Liver (tissue), 9 donors: Measurements from ENCODE around the gene NODAL. TPM values are rescaled to one million over a fixed set of nuclear protein-coding genes. Genes with fewer than 3 reads are reported as not detected.

Experiments
- DNase-seq: peaks from one replicate; pipeline ENCODE4 v3.0.0-alpha.2; 2017; ENCODE audit warnings: low spot score
- H3K27ac ChIP-seq, 2 donors: one replicate each; pipeline ENCODE4 v1.7.0; 2013; ENCODE audit warnings: inconsistent platforms in 2 of 2, low read length in 2 of 2, control low read depth in 1 of 2, low read depth in 1 of 2, mild to moderate bottlenecking in 1 of 2
- H3K27me3 ChIP-seq, 4 donors: one replicate each; pipeline versions ENCODE4 v1.6.1 to v1.7.0; 2013; ENCODE audit warnings: low read length in 3 of 4, inconsistent platforms in 1 of 4, mild to moderate bottlenecking in 1 of 4, moderate library complexity in 1 of 4; ENCODE audit not compliant: control insufficient read depth in 4 of 4, insufficient read depth in 4 of 4
- H3K36me3 ChIP-seq, 4 donors: one replicate each; pipeline versions ENCODE4 v1.6.1 to v1.7.0; 2013; ENCODE audit warnings: low read length in 3 of 4, mild to moderate bottlenecking in 3 of 4, low read depth in 1 of 4, moderate library complexity in 1 of 4; ENCODE audit not compliant: control insufficient read depth in 4 of 4, insufficient read depth in 3 of 4
- H3K4me1 ChIP-seq, 4 donors: one replicate each; pipeline versions ENCODE4 v1.6.1 to v1.7.0; 2013; ENCODE audit warnings: low read length in 3 of 4, mild to moderate bottlenecking in 3 of 4, moderate library complexity in 1 of 4; ENCODE audit not compliant: control insufficient read depth in 4 of 4, insufficient read depth in 4 of 4
- H3K4me3 ChIP-seq, 3 donors: one replicate each; pipeline versions ENCODE4 v1.6.1 to v1.7.0; 2013; ENCODE audit warnings: low read length in 3 of 3, control low read depth in 1 of 3, low read depth in 1 of 3, mild to moderate bottlenecking in 1 of 3
- H3K9ac ChIP-seq, 2 donors: one replicate each; pipeline ENCODE4 v1.7.0; 2013; ENCODE audit warnings: low read length in 2 of 2, mild to moderate bottlenecking in 2 of 2, moderate library complexity in 2 of 2, control low read depth in 1 of 2, low read depth in 1 of 2
- H3K9me3 ChIP-seq, 4 donors: one replicate each; pipeline versions ENCODE4 v1.6.1 to v1.7.0; 2013; ENCODE audit warnings: low read length in 3 of 4; ENCODE audit not compliant: control insufficient read depth in 4 of 4
- ATF3 ChIP-seq: IDR thresholded peaks from 2 replicates; pipeline ENCODE4 v1.6.1; 2016; ENCODE audit warnings: antibody characterized with exemption
- CTCF ChIP-seq: fragments of 150-350 bp; IDR thresholded peaks from 2 replicates; pipeline ENCODE4 v1.5.1; 2017; ENCODE audit warnings: improper control_type of control experiment, low read depth, low read length; ENCODE audit not compliant: missing input control
- EGR1 ChIP-seq, 2 donors: IDR thresholded peaks; 2 replicates each; pipeline ENCODE4 v1.6.1; 2016 to 2018; ENCODE audit warnings: antibody characterized with exemption in 2 of 2, low read depth in 2 of 2
- FOXA1 ChIP-seq: IDR thresholded peaks from 2 replicates; pipeline ENCODE4 v1.6.1; 2016; ENCODE audit warnings: antibody characterized with exemption
- FOXA2 ChIP-seq: IDR thresholded peaks from 2 replicates; pipeline ENCODE4 v1.6.1; 2016; ENCODE audit warnings: antibody characterized with exemption
- GABPA ChIP-seq, 2 donors: IDR thresholded peaks in 1 of 2; conservative IDR thresholded peaks in 1 of 2; 2 replicates each; pipeline ENCODE4 v1.6.1; 2016; ENCODE audit warnings: antibody characterized with exemption in 2 of 2, mild to moderate bottlenecking in 1 of 2, moderate library complexity in 1 of 2
- HNF4A ChIP-seq, 2 donors: conservative IDR thresholded peaks; 2 replicates each; pipeline ENCODE4 v1.6.1; 2016; ENCODE audit warnings: antibody characterized with exemption in 2 of 2, mild to moderate bottlenecking in 2 of 2
- HNF4G ChIP-seq: IDR thresholded peaks from 2 replicates; pipeline ENCODE4 v1.6.1; 2016; ENCODE audit warnings: antibody characterized with exemption
- JUND ChIP-seq, 2 donors: IDR thresholded peaks; 2 replicates each; pipeline ENCODE4 v1.6.1; 2016; ENCODE audit warnings: antibody characterized with exemption in 2 of 2
- MAX ChIP-seq: IDR thresholded peaks from 2 replicates; pipeline ENCODE4 v1.6.1; 2016; ENCODE audit warnings: antibody characterized with exemption
- NR2F2 ChIP-seq: IDR thresholded peaks from 2 replicates; pipeline ENCODE4 v1.6.1; 2016; ENCODE audit warnings: antibody characterized with exemption
- RAD21 ChIP-seq, 2 donors: IDR thresholded peaks; 2 replicates each; pipeline ENCODE4 v1.6.1; 2016; ENCODE audit warnings: antibody characterized with exemption in 2 of 2, mild to moderate bottlenecking in 2 of 2
- REST ChIP-seq: IDR thresholded peaks from 2 replicates; pipeline ENCODE4 v1.6.1; 2016; ENCODE audit warnings: antibody characterized with exemption, mild to moderate bottlenecking
- RXRA ChIP-seq, 2 donors: IDR thresholded peaks; 2 replicates each; pipeline ENCODE4 v1.6.1; 2017 to 2018; ENCODE audit warnings: antibody characterized with exemption in 2 of 2, mild to moderate bottlenecking in 1 of 2
- SP1 ChIP-seq: IDR thresholded peaks from 2 replicates; pipeline ENCODE4 v1.6.1; 2018; ENCODE audit warnings: antibody characterized with exemption, mild to moderate bottlenecking
- TAF1 ChIP-seq: conservative IDR thresholded peaks from 2 replicates; pipeline ENCODE4 v1.6.1; 2016; ENCODE audit warnings: antibody characterized with exemption, mild to moderate bottlenecking
- YY1 ChIP-seq: IDR thresholded peaks from 2 replicates; pipeline ENCODE4 v1.6.1; 2016; ENCODE audit warnings: antibody characterized with exemption, mild to moderate bottlenecking
- WGBS: extraction: QIAGEN DNeasy Blood & Tissue Kit; methylation state at CpG from one replicate; pipeline ENCODE4 v1.1.7; 2013; 5-methylcytosine and 5-hydroxymethylcytosine counted together
- polyA plus RNA-seq, 2 donors: library from polyadenylated mRNA; stranded (reverse) in 1 of 2; unstranded in 1 of 2; fragments of 200-250 nt in 1 of 2; fragments of >200 nt in 1 of 2; fragmentation: Nextera tagmentation in 1 of 2; extraction: Ambion mirVana in 1 of 2; gene quantifications; one replicate each; pipeline versions ENCODE4 v1.2.1 to v1.2.3, GENCODE V29; 2013 to 2015
- total RNA-seq, 2 donors: library from RNA; depleted of rRNA; stranded (reverse); fragments of >200 nt; gene quantifications; one replicate each; pipeline ENCODE4 v1.2.3, GENCODE V29; 2014
- TF ChIP-seq, protein P1 (sequence below): IDR thresholded peaks from 2 replicates; pipeline ENCODE4 v1.6.1; 2016; ENCODE audit warnings: antibody characterized with exemption
- donor health status: healthy.
- donor health status: healthy.
- donor health status: healthy.
- donor health status: healthy.
- donor health status: healthy.

NODAL gene
- total and polyA plus RNA-seq, 4 donors, result not detected

GRCh38 chr10:70490142-70490541 is 48.7 kb upstream of the NODAL start:
- H3K27ac ChIP-seq, result no peak overlapping the region
- DNase-seq, result no peak
- H3K4me3 ChIP-seq, result no peak overlapping the region
- peaks cover 0 to 7% (median 0%) of the 10 kb centered on the region in 4 donors for H3K4me1 ChIP-seq
- H3K9ac ChIP-seq, result no peak overlapping the region
- no peaks in the 10 kb centered on the region for H3K9me3 ChIP-seq
- no peaks in the 10 kb centered on the region for H3K36me3 ChIP-seq
- peaks cover 0 to 4% (median 0%) of the 10 kb centered on the region in 4 donors for H3K27me3 ChIP-seq
- WGBS, result 88% methylated on average over 4 of the region's 4 CpGs
- no peak for TF ChIP-seq RXRA (IDR thresholded peaks at IDR 0.05)
- TF ChIP-seq REST, result no peak
- TF ChIP-seq GABPA (IDR thresholded peaks at IDR 0.05 in 1 of 2, conservative IDR thresholded peaks at IDR 0.05 in 1 of 2), result no peak
- no peak for TF ChIP-seq MAX
- TF ChIP-seq TAF1, result no peak
- no peak for TF ChIP-seq JUND (IDR thresholded peaks at IDR 0.05)
- TF ChIP-seq CTCF, result no peak

DNA sequence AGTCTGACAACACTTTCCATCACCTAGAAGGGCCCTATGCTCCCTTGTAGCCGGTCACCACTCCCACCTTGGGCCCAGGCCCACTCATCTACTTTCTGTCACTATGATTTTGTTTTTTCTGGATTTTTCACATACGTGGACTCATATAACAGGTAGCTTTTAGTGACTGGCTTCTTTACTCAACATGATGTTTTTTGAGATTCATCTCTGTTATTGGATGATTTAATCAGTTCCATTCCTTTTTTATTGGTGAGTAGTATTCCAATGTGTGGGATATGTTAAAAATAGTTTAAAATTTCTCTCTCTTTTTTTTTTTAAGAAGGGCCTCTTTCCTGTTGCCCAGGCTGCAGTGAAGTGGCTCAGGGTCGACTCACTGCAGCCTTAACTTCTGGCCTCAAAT is 46.3 kb upstream of the NODAL start:
- no peak for DNase-seq
- no peaks in the 10 kb centered on the region for H3K27me3 ChIP-seq
- 81% methylated on average over 3 of the region's 3 CpGs for WGBS
- H3K4me1 ChIP-seq, result peaks cover 0 to 2% (median 0%) of the 10 kb centered on the region in 4 donors
- no peaks in the 10 kb centered on the region for H3K36me3 ChIP-seq
- no peaks in the 10 kb centered on the region for H3K9me3 ChIP-seq
- no peak overlapping the region for H3K9ac ChIP-seq
- H3K27ac ChIP-seq, result no peak overlapping the region
- H3K4me3 ChIP-seq, result no peak overlapping the region
- no peak for TF ChIP-seq RXRA (IDR thresholded peaks at IDR 0.05)
- no peak for TF ChIP-seq CTCF
- TF ChIP-seq YY1, result no peak
- TF ChIP-seq EGR1 (IDR thresholded peaks at IDR 0.05; ENCODE audit: low read depth in 2 of 2), result no peak
- no peak for TF ChIP-seq SP1
- TF ChIP-seq FOXA2, result no peak
- no peak for TF ChIP-seq FOXA1
- no peak for TF ChIP-seq TAF1
- TF ChIP-seq HNF4A (conservative IDR thresholded peaks at IDR 0.05), result no peak
- no peak for TF ChIP-seq GABPA (IDR thresholded peaks at IDR 0.05 in 1 of 2, conservative IDR thresholded peaks at IDR 0.05 in 1 of 2)
- no peak for TF ChIP-seq ATF3
- TF ChIP-seq JUND (IDR thresholded peaks at IDR 0.05), result no peak
- TF ChIP-seq, protein P1, sequence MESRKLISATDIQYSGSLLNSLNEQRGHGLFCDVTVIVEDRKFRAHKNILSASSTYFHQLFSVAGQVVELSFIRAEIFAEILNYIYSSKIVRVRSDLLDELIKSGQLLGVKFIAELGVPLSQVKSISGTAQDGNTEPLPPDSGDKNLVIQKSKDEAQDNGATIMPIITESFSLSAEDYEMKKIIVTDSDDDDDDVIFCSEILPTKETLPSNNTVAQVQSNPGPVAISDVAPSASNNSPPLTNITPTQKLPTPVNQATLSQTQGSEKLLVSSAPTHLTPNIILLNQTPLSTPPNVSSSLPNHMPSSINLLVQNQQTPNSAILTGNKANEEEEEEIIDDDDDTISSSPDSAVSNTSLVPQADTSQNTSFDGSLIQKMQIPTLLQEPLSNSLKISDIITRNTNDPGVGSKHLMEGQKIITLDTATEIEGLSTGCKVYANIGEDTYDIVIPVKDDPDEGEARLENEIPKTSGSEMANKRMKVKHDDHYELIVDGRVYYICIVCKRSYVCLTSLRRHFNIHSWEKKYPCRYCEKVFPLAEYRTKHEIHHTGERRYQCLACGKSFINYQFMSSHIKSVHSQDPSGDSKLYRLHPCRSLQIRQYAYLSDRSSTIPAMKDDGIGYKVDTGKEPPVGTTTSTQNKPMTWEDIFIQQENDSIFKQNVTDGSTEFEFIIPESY, result no peak
- no peak for TF ChIP-seq MAX
- TF ChIP-seq REST, result no peak
- no peak for TF ChIP-seq RAD21 (IDR thresholded peaks at IDR 0.05)
- TF ChIP-seq HNF4G, result no peak
- no peak for TF ChIP-seq NR2F2
